Lung (tissue), 12 donors: ENCODE data around the gene IL31RA. TPM values are rescaled to one million over a fixed set of nuclear protein-coding genes. Genes with fewer than 3 reads are reported as not detected.

Source experiments
- ATAC-seq: fragments of 200-7000 bp; cut with Tn5 transposase; one replicate; pipeline ENCODE4 v1.9.1; 2020; ENCODE audit warnings: moderate number of reproducible peaks; ENCODE audit not compliant: insufficient read depth, low FRiP score
- DNase-seq, 3 donors: peaks; one replicate each; pipeline ENCODE4 v3.0.0-alpha.2; 2013 to 2017
- H3K27ac ChIP-seq, 2 donors: one replicate each; pipeline ENCODE4 v1.5.1; 2013; ENCODE audit warnings: mild to moderate bottlenecking in 2 of 2, moderate library complexity in 2 of 2, control low read depth in 1 of 2, inconsistent platforms in 1 of 2, low read depth in 1 of 2, low read length in 1 of 2
- H3K27me3 ChIP-seq, 3 donors: one replicate each; pipeline ENCODE4 v1.5.1; 2013; ENCODE audit warnings: low read length in 2 of 3; ENCODE audit not compliant: control insufficient read depth in 3 of 3, insufficient read depth in 3 of 3
- H3K36me3 ChIP-seq, 4 donors: one replicate each; pipeline ENCODE4 v1.5.1; 2013; ENCODE audit warnings: low read length in 4 of 4, mild to moderate bottlenecking in 1 of 4, moderate library complexity in 1 of 4; ENCODE audit not compliant: control insufficient read depth in 4 of 4, insufficient read depth in 4 of 4
- H3K4me1 ChIP-seq, 5 donors: one replicate each; pipeline ENCODE4 v1.5.1; 2013; ENCODE audit warnings: low read length in 5 of 5, mild to moderate bottlenecking in 2 of 5, moderate library complexity in 1 of 5; ENCODE audit not compliant: control insufficient read depth in 5 of 5, insufficient read depth in 5 of 5
- H3K4me3 ChIP-seq: one replicate; pipeline ENCODE4 v1.5.1; 2013; ENCODE audit warnings: mild to moderate bottlenecking, control low read depth, moderate library complexity
- H3K9ac ChIP-seq, 2 donors: one replicate each; pipeline ENCODE4 v1.5.1; 2013; ENCODE audit warnings: low read length in 2 of 2, control low read depth in 1 of 2; ENCODE audit not compliant: insufficient read depth in 1 of 2
- H3K9me3 ChIP-seq, 4 donors: one replicate each; pipeline ENCODE4 v1.5.1; 2013; ENCODE audit warnings: low read length in 3 of 4, mild to moderate bottlenecking in 1 of 4, moderate library complexity in 1 of 4; ENCODE audit not compliant: control insufficient read depth in 4 of 4, insufficient read depth in 3 of 4
- CTCF ChIP-seq: IDR thresholded peaks from 2 replicates; pipeline ENCODE4 v1.5.1; 2012; ENCODE audit warnings: mild to moderate bottlenecking; ENCODE audit errors: control extremely low read depth, extremely low read depth
- WGBS, 2 donors: extraction: QIAGEN DNeasy Blood & Tissue Kit; methylation state at CpG; one replicate each; pipeline ENCODE4 v1.1.7; 2013; 5-methylcytosine and 5-hydroxymethylcytosine counted together
- polyA plus RNA-seq, 2 donors: library from polyadenylated mRNA; stranded (reverse); fragments of 200-250 nt; gene quantifications; one replicate each; pipeline ENCODE4 v1.2.1, GENCODE V29; 2013
- total RNA-seq, 2 donors: library from RNA; depleted of rRNA in 1 of 2; stranded (reverse); fragments of >200 nt in 1 of 2; gene quantifications; one replicate each; pipeline ENCODE4 v1.2.1, GENCODE V29; 2014 to 2021
- donor health status: control.
- donor health status: control.
- donor health status: Bipolar disorder and iron deficiency.
- donor health status: healthy.
- donor health status: DM: yes; HTN: yes; CAD: no.

IL31RA gene
- total and polyA plus RNA-seq, 4 donors: 0.04 to 0.21 (median 0.11) TPM

GRCh38 chr5:55927861-55928655 is 76.9 kb downstream of the IL31RA start:
- Histone ChIP-seq H3K4me3 (no peak overlapping the region), H3K4me1 (peaks cover 0 to 6% (median 0%) of the 10 kb centered on the region in 5 donors), H3K36me3 (no peaks in the 10 kb centered on the region), H3K27me3 (no peaks in the 10 kb centered on the region), H3K27ac (no peak overlapping the region), H3K9me3 (no peaks in the 10 kb centered on the region), H3K9ac (no peak overlapping the region)
- no peak for TF ChIP-seq CTCF
- DNase-seq (no peak), ATAC-seq (no peak)
- 90 to 93% methylated on average over 12 of the region's 12 CpGs for WGBS, 2 donors

- DNase-seq (no peak), ATAC-seq (no peak)
- peaks cover 0 to 8% (median 0%) of the 10 kb centered on the region in 5 donors for H3K4me1 ChIP-seq
- TF ChIP-seq CTCF: no peak
- H3K4me3 ChIP-seq: no peak overlapping the region
- H3K27ac ChIP-seq: no peak overlapping the region
- no peaks in the 10 kb centered on the region for H3K36me3 ChIP-seq
- WGBS, 2 donors: 91% methylated on average over 12 of the region's 12 CpGs
- H3K27me3 ChIP-seq: no peaks in the 10 kb centered on the region
- H3K9ac ChIP-seq: no peak overlapping the region
- no peaks in the 10 kb centered on the region for H3K9me3 ChIP-seq
Observed at GRCh38 chr5:55929020-55929799, 78.1 kb downstream of the IL31RA start.

DNA sequence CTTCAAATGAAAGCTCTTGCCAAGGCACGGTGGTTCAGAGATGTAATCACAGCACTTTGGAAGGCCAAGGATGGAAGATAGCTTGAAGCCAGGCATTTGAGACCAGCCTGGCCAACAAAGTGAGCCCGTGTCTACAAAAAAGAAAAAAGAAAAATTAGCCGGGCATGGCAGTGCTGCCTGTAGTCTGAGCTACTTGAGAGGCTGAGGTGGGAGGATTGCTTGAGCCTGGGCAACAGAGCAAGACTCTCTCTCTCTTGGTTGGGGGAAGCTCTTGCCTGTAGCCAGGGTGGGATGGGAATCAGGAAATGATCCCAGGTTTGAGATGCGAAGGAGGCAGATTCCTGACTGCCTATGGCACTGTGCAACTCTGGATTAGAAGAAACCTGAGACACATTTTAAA is 81.5 kb downstream of the IL31RA start:
- Histone ChIP-seq H3K9me3 (no peaks in the 10 kb centered on the region), H3K4me3 (no peak overlapping the region), H3K9ac (no peak overlapping the region), H3K27me3 (no peaks in the 10 kb centered on the region), H3K36me3 (peaks cover 0 to 6% (median 0%) of the 10 kb centered on the region in 4 donors), H3K27ac (no peak overlapping the region), H3K4me1 (peaks cover 0 to 5% (median 0%) of the 10 kb centered on the region in 5 donors)
- no peak for ATAC-seq
- WGBS, 2 donors: 89 to 94% methylated on average over 4 of the region's 4 CpGs
- no peak for TF ChIP-seq CTCF
- DNase-seq: no peak
